ENCODE measurements around the gene FERMT2.

Gene FERMT2, protein sequence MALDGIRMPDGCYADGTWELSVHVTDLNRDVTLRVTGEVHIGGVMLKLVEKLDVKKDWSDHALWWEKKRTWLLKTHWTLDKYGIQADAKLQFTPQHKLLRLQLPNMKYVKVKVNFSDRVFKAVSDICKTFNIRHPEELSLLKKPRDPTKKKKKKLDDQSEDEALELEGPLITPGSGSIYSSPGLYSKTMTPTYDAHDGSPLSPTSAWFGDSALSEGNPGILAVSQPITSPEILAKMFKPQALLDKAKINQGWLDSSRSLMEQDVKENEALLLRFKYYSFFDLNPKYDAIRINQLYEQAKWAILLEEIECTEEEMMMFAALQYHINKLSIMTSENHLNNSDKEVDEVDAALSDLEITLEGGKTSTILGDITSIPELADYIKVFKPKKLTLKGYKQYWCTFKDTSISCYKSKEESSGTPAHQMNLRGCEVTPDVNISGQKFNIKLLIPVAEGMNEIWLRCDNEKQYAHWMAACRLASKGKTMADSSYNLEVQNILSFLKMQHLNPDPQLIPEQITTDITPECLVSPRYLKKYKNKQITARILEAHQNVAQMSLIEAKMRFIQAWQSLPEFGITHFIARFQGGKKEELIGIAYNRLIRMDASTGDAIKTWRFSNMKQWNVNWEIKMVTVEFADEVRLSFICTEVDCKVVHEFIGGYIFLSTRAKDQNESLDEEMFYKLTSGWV

DNA sequence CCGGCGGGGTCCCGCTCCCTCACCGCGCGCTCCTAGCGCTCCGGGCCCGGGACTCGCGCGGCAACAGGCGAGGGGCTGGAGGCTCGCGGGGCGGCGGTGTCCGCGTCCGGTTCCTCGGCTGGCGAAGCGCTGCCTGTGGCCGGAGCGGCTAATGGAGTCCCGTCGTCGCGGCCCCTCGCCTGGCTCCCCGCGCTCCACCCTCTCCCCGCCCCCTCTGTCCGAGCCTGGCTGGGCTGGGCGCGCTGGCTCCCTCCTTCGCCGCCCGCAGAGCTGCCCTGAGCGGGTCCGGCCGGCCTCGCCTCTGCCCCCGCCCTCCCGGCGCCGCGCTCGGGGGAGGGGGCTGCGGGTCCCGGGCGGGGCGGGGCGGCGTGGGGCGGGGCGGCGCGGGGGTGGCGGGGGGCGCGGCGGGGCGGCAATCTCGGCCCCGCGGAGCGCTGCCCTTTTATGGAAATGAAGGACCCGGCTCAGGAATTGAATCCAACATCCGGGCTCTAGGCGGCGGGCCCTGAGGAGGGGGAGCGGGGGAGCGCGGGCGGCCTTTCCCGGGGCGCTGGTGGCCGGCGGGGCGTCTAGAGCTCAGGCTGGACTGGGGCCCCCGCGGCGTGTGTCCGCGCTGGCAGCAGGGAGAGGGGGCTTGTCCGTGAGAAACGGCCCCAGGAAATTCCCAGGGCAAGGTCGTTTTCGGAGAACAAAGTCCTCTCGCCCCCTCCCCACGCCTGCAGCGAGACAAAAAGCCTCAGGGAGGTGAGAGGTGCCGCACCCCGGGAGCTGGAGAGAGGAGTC is at the start of gene FERMT2:
TSS of gene FERMT2 (minus strand) at position 153 of the 783 bp plus-strand sequence. CDS start 482 bp downstream, outside the sequence.
- peak; percentile 16 for DNase-seq

DNA sequence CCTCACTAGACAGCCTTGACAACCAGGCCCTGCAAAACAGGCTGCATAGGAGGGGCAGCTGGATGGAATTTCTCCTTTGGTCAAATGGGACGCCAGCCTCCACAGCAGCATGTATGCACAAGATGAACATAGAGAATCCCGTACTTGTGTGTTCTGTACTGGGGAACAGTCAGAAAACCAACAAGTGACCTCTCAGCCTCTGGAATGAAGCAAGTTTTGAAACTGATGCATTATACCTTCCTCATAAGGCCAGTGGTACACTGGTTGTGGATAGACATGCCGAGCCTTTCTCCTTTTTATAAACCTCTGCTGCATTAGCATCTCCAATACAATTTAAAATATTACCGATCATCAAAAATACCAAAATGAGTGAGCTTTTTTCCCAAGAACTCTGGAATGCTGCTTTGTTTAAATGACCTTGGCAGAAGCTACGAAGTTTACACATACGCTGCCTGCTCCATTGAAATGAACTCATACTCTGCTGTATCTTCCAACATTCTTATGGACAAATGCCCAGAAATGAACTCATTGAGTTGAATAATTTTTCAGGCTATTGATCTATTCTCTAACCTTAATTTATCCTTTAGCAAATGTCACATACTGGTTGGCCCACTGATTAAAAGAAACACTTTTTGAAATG is 47.6 kb upstream of the FERMT2 start:
- no peak for DNase-seq

DNA sequence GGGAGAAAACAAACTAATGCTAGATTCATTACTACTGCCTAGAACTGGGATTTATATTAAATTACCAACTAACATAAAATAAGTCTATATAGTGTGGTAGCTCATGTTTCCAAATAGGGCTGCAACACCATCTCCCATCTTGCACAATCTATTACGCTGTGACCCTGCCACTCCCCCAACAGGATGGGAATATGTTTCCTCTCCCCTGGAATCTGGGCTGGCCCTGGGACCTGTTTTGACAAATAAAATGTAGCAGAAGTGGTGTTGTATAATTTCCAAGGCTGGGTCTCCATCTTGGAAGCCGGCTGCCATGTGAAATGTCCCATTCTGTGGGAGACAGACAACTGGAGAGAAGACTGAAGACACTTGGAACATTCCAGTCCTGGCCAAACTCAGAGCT is 45.6 kb upstream of the FERMT2 start:
- DNase-seq = no peak

DNA sequence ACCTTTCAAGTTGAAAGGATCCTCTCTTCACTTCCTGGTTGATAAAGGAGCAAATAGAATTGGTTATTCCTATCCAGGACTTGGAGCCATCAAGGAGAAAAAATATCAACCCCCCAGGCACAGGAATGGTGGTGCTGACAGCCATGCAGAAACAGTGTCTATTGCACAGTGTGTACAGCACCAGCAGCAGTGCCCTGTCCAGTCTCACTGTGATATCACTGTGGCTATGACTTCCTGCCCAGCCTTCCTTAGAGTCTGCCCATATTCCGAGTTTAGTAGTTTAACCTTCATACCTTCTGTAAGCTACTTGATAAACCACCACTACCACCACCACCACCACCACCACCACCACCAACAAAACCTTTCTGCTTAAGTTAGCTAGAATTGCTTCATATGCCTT is 45.1 kb upstream of the FERMT2 start:
- no peak for DNase-seq

DNA sequence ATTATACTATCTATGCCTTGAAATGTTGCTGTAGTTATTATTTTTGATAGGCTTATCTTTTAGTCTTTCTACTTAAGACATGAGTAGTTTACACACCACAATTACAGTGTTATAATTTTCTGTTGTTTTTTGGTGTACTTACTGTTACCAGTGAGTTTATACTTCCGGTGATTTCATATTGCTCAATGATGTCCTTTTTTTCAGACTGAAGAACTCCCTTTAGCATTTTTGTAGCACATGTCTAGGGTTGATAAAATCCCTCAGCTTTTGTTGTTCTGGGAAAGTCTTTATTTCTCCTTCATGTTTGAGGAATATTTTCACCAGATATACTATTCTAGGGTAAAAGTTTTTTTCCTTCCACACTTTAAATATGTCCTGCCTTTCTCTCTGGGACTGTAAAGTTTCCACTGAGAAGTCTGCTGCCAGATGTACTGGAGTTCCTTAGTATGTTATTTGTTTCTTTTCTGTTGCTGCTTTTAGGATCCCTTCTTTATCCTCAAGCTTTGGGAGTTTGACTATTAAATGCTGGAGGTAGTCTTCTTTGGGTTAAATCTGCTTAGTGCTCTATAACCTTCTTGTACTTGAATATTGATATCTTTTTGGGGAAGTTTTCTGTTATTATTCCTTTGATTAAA is 41.5 kb upstream of the FERMT2 start:
- DNase-seq = no peak

DNA sequence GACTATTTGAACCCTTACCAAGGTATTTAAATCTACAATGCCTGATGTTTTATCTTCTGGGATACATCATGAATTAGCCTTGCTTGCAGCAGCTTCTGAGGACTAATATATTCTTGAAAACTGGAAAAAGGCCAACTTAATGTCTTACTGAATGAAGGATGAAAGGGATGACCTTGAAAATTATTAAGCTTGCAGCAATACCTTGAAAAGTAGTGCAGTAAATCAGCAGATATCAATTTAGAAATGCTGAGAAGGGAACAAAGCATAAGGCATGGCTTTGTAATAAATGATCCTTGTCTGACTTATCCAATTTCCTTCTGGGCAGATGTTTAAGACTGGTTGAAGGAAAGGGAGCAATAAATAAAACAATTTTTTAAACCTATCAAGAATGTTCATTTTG is 37.3 kb upstream of the FERMT2 start:
- DNase-seq = no peak

DNA sequence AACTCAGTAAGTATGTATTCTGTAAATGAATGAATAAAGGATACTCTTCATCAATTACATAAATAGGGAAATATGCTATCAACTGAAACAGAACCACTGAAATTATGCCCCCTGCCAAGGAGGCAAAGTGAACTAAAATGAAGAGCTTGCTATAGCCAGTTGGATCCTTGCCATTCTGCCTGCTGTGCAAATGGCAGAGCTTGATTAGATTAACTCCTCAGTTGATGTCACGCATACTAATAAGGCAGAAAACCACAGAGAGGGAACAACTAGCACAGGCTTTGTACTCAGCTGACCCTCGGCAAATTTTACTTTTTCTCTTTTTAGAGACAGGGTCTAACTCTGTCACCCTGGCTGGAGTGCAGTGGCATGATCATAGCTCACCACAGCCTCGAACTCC is 36.7 kb upstream of the FERMT2 start:
- DNase-seq = no peak

DNA sequence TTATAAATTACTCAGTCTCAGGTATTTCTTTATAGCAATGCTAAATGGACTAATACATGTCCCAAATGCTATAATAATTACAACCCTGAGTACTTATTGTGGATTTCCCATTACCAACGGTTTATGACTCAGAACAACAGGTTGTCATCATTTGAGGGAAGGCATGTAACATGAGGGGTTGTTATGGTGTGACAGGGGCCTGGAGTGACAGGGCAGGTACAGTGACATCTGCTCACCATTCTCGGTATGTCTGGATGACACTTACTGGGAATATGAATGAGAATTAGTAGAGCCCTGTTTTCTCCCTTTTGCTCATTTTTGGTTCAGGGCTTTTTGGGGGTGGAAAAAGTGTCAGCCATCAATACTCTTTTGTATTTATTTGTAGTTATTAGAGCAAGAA is 36.2 kb upstream of the FERMT2 start:
- no peak for DNase-seq

DNA sequence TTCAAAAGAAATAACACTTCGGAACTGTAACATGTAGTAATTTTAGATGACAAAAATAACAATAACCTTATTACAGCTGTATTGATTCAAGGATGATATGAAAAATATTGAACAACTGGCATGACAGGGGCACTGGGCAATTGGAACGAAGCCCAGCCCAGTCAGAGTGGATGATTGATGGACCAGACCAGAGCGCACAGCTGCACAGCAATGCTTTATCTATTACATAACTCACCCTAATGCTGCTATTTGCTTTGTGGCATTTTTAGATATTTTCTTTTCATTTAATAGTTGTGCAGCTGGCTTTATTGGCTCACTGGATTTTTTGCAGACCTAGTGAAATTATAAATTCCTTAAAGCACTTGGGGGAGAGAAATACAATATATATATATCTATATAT is 26.9 kb upstream of the FERMT2 start:
- DNase-seq = no peak

DNA sequence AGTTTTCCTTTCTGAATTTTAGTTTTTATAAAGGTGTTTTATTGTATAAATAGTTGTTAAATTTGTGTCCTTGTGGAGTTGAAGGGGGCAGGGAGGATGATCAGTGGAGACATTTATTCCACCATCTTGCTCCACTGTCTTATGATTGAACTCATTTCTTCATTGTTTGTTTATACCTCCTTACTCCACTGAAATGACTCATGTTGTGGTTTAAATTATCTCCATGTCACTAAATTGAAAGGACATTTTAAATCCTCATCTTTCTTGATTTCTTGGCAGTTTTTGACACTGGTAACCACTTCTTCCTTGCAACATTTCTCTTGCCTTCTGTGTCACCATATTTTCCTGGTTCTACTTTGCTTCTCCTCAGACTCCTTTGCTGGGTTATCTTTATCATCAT is 23.6 kb upstream of the FERMT2 start:
- no peak for DNase-seq

DNA sequence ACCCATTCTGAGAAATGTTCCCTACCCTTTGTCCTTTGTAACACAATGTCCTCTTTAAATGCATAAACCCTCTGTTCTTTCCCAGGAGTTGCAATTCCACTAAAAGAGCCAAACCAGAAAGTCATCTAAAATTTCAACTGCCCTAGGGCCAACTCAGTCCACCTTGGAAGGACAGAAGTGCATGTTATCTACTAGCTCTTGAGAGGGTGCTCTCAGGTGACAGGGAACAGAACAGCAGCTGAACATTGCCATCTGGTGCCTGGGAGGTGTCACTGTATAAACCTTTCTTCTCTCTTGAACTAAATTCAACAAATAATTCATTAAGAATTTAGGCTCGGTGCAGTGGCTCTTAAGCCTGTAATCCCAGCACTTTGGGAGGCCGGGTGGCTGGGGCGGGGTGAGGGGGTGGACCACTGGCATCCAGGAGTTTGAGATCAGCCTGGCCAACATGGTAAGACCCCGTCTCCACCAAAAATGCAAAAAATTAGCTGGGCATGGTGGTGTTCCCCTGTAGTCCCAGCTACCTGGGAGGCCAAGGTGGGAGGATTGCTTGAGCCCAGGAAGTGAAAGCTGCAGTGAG is 10.3 kb upstream of the FERMT2 start:
- DNase-seq = peak; percentile 70

DNA sequence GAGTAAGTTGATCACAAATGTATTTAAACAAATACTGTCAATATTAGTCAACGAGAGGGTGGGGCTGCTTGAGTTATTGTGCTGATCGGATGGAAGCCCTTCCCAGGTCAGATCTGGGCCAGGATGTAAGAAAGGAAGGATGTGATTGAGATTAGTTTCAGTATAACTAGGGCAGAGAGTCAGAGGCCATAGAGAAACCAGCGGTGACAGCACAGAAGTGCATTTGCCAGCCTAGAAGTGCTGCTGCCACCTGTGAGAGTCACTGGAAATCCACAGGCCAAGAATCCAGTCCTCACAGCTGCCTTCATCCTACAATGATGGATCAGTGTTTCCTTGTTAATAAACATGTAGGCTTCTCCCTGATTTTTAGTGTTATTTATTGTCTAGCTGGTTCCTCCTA is 9.8 kb upstream of the FERMT2 start:
- peak; percentile 27 for DNase-seq

DNA sequence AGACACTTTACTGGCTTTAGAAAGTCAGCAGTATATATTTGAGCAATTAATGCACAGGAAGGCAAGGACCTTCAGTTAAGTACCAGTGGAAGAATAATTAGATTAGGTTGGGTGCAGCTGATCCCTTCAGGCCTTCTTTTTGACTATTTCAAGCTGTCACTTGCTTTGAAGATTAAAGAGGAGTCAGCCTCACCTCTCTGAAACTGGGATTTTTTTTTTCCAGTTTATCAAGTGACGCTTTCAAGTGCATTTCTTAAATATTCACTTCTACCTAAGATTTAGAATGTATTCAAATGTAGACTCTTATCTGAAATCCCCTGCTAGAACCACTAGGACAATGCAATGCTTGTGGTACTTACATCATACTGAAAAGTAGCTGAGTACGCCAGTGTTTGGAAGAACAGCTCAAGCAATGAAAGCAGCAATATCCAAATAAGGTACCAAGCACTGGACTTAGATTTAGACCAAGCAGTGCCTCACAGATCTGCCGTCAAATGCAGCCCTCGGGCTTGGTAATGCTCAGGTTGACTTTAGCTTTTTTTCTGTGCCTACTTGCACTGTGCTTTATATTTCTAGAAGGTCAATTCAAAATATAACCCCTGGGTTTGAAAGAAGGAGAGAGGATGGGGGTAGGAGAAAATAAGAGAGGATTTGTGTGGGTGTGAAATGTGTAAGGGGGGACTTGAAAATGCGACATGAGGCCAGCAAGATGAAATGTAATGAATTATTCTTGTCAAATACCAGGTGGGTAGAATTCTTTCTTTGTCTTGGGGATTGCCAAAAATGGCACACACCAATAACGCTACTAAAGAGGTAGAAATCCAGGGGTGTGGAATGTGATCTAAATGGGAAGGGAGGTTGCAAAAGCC is 3.7 kb upstream of the FERMT2 start:
- no peak for DNase-seq

DNA sequence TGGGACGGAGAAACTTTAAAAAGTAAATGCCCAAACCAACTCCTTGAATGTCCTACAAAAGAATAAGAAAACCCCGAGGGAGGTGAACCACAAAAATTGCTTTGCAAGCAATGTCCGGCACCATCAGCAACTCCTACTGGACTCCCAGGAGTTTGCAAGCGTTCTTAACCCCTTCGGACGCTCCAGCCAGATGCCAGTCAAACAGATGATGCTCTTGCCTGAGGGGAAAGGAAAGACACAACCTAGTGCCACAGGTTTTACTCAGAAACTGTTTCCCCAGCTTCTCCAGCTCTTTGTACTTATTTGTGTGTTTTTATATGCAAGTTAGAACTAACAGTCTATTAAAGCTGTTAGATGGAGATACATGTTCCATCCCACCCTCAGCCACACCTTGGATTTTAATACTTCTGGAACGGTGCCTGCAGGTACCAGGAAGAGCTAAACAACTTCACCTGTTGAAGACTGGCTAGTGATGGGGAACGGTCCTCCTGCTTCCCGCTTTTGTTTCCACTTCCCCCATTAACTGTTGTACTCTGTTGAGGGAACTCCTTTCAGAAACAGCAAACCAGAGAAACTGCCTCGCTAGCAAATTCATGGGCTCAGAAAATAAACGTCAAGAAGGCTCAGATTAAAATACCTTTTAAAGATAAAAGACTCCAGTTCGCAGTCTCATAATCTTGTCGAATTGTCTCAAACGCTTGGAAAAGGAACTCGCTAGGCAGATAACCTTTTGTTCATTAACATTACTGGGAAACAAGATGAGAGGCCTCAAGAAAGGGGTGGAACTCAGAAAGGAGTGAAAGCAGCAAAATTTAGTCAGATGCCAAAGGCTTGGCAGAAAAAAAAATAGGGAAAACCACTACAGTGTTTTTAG is 1.1 kb upstream of the FERMT2 start:
- DNase-seq = peak; percentile 3

DNA sequence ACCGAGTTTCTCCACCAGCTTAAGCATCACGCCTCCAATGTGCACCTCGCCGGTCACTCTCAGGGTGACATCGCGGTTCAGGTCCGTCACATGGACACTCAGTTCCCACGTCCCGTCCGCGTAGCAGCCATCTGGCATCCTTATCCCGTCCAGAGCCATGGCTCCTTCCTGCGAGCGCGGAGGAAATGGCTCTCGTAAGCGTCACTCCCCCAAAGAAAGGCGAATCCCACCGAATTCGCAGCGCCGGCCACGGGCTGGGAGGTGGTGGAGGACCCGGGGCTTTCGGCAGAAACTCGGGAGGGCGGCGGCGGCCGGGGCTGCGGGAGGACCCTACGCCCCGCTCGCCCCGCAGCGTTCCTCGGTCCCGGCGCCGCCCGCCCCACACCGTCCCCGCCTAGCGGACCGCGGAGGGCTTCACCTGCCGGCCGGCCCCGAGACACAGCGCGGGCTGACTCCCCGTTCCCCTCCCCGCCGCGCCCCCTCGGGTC is 396 bp downstream of the FERMT2 start:
- peak; percentile 11 for DNase-seq

DNA sequence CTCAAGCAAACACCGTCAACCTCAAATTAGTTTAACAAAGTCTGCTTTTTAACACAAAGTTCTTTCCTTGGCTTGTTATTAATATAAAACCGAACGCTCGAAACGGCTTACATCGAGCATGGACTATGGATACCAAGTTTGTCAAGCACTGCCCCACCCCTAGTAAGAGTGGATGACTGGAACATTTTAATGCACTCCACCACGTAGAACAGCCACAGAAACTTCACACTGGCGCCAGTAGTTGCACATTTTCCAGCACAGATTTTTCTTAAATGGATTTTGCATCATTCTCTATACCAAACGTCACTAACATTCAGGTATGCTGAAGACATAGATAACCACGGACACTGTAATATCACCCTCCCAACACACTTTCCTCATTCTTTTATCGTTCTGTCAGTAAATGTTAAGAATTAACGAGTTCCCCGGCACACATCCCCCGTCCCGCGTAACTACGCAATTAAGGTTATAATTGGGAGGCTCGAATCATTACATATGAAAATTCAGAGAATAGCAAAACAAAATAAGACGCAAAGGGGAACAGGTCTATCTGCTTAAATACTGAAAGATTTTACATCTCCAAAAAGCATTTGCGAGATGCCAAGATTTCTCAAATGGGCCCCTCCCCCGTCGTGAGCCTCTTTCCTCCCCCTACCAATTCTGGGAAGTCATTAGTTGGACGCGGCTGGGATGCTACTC is 990 bp downstream of the FERMT2 start:
- DNase-seq = peak; percentile 9

DNA sequence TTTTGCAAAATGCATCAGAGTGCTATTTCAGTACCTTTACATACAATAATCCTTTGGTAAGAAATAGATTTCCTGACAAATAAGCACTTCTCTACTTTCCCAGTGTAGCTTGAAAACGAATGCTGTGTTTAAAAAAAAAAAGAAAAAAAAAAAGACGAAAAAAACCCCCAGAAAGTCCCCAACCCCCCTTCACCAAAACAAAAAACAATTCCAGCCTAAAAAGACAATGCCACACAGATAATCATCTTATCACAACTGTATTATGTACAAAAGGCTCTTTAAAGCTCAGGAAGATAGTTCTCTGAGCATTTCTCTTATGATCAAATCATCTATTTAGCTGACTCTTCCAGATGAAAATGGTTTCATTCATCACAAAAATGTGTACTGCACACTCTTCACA is 1.6 kb downstream of the FERMT2 start:
- peak; percentile 3 for DNase-seq

DNA sequence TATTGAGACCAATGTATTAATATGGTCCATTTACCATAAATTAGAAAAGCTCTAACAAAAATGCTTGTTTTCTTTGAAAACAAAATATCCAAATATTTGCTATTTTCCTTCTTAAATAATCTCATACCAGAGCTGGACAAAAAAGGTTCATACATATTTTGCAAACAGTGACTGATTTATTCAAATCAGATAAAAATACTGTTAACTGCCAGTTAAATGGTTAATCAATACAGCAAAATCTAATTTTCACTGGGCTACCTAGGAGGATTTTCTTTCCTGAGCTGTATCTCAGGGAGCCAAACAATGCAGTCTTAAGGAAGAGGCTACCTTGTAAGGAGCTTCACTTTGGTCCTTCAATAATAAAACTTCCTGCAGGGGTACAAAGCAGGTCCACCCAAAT is 2.0 kb downstream of the FERMT2 start:
- DNase-seq = no peak

DNA sequence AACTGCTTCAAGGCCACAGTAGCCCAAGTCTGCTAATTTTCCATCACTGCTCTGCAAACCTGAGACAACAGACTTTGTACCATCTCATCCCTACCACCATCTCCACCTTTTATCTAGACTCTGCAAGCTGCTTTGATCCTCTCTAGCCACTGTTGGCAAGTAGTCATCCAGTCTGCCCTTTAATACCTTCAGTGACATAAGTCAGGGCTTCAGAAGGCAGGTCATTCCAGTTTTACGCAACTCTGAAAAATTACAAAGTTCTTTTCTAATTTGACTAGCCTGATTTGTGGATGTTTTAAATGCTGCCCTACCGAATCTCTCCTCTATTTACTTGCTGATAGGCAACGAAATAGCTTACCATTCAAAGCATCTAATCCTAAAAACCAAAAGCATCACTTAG is 2.8 kb downstream of the FERMT2 start:
- DNase-seq = no peak

All from CD4-positive, alpha-beta T cell treated with Interleukin-12 subunit alpha and Interleukin-12 subunit beta, for 1 hour (primary cell).